CD4-positive, alpha-beta T cell treated with Interleukin-15 for 1 hour (primary cell): Measurements from ENCODE around the gene PTF1A.

Experiments used
- DNase-seq: peaks from one replicate; pipeline ENCODE4 v3.0.0-alpha.2; 2020

Gene PTF1A

GRCh38 chr10:23191764-23192711 is at the start of gene PTF1A:
PTF1A (plus strand) TSS chr10:23192312; CDS start chr10:23192531, 219 bp downstream.
- DNase-seq, result no peak

GRCh38 chr10:23146258-23146657 is 45.9 kb upstream of the PTF1A start:
- DNase-seq, result no peak

DNA sequence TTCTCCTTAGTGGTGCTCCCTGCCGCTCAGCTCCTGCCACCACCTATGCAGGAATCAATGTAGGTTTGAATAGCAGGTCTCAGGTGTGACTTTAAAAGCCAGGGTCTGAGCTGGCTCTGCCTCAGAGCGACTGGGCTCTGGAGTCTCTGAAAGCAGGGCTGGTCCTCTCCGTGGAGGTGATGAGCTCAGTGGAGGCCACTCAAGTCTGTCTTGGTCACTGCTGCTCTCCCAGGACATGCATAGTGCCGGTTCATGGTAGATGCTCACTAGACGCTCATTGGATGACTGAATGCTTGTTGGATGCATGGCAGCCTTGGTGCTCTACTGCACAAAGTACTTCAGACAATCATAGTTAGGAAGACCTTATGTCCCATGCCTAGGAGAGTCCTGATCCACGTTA is 45.1 kb upstream of the PTF1A start:
- DNase-seq, result no peak

- DNase-seq, result no peak
Observed at GRCh38 chr10:23148214-23148613, 43.9 kb upstream of the PTF1A start.

GRCh38 chr10:23150091-23150490 is 42.0 kb upstream of the PTF1A start:
- no peak for DNase-seq

GRCh38 chr10:23150610-23151009 is 41.5 kb upstream of the PTF1A start:
- DNase-seq, result no peak

DNA sequence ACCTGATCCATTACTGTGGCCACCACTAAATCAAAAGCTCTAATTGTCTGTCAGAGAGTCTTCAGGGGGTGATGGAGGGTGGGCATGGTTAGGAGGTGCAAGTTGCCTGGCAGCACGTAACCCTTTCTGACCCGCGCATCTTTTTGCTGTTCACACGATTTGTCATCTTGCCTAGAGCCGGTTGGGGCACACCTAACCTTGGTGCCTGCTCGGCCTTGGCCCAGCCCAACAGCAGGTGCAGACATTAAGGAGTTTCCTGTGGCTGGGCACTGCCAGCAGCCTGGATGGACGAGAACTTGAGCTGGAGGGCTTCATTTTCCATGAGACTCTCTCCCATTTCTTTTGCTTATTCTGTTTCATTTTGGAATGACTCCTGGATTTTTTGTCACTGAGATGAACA is 41.0 kb upstream of the PTF1A start:
- DNase-seq, result no peak

DNA sequence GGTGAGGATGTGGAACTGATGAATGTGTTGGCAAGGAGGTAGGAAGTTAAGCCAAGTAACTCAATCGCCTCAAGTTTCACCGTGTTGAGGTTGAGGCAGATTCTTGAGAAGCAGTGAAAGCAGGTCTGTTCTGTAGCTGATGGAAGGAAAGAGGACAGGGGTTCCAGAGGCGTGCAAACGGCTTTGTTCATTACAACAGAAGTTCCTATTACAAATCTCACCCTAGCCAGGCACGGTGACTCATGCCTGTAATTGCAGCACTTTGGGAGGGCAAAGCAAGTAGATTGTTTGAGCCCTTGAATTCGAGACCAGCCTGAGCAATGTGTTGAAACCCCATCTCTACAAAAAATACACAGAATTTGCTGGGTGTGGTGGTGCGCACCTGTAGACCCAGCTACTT is 36.9 kb upstream of the PTF1A start:
- DNase-seq, result no peak

DNA sequence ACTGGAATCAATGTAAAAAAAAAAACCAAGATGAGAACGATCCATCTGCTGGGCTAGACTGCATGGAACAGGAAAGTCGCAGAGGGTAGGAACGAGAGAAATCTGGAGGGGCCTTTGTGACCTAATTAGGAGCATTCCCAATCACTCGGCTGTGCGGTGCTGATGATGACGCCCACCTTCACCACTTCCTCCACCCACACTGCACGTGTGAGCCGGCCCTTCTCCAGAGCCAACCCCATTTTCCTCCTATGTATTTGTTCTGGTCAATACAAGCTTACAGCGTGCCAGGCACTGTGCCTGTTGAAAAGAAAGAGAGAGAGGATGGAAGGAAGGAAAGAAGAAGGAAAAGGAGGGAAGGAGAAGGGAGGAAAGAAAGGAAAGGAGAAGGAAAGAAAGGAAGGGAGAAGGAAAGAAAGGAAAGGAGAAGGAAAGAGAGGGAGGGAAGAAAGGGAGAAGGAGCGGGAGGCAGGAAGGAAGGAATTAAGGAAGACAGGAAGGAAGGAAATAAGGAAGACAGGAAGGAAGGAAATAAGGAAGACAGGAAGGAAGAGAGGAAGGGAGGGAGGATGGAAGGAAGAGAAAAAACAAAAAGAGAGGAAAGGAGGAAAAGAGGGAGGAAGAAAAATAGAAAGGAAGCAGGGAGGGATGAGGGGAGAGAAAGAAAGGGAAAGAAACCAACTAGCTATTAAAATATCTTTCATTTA is 35.5 kb upstream of the PTF1A start:
- DNase-seq, result no peak

DNA sequence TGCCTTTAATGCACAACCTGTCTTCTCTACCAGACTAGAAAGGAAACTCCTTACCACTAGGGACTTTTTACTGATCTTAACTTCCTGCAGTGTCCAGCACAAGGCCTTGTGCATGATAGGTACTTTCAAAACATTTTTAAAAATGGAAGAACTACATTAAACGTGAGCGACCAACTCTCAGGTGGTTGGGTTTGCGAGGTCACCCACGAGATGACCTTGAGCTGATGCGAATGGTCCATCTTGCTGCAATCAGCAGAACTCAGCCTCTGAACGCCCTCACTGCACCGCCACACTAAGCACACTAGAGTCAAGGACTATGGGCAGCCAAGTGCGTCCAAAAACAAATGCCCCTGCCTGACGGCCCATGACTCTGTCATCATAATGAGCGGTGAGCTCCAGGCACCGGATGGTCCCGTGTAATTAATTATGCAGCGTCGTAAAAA is 34.9 kb upstream of the PTF1A start:
- no peak for DNase-seq

DNA sequence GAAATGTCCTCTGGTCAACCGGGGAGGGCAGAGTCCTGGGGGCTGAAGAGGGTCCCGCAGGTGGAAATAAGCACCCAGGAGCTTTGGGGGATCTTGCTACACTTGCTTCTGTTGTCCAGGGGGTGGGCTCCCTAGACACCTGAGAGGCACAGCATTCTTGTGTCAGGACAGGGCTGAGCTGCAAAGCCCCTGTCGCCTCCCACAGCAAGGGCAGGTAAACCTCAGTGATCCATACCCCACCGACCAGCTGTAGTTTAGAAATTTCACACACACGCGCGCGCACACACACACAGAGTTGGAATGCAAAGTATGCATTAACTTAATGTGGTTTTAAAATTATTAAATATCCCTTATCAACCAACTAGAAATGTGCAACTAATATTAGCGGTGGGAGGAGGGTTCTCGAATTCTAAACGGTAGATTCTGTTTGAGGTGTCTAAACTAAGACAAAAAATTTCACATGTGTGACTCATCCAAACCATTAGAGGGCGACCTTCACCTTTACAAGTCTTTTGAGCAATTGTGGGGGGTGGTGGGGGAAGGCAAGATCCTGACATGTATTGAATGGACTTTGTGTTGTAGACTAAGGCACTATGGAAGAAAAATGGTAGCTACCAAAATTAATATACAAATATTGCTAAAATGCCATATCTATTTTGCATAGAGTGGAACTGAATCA is 34.3 kb upstream of the PTF1A start:
- DNase-seq, result no peak

DNA sequence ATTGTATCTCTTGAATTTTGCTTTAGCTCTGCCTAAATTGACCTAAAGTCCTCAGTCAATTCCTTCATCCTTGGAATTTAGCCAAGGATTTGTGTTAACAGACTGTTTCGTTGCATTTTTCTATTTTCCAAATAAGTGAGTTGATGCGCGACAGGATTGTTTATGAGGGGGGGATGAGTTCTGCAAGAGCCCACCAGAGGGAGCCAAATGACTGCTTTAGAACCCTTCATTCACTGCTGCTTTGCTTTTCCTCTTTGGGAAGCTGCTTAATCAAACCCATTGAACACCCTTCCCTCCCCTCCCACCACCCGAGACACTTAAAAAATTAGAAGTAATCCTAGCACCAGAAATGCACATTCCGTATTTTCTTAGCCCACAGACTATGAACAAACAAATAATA is 33.7 kb upstream of the PTF1A start:
- DNase-seq, result no peak

DNA sequence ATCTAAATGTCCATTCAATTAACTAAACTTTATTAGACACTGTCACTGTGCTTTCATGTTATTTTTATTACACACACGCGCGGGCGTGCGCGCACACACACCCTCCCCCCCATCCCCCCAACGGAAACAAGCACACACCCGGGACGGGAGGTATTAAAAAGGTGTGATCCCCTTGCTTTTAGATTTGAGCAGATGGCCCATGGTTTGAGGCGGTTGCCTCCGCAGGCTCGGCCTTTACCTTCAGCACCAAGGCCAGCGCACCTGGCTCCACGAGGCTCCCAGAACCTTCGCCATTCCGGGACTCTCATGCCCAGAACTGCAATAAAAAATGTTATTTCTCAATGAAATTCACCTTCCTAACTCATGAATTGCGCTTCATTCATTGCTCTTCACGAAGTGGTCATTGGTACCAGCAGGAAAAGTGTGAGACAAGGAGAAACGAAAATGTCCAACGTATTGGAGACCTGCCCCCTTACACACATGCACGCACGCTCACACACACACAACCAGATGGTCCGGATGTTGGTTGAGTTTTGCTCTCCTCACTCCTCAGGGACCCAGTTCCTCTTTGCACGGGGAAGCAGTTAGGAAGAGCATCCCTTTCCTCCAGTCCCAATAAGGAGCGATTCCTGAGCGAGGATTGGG is 20.8 kb upstream of the PTF1A start:
- no peak for DNase-seq

GRCh38 chr10:23172429-23173213 is 19.5 kb upstream of the PTF1A start:
- DNase-seq, result no peak

- DNase-seq, result no peak
Observed at GRCh38 chr10:23173214-23174073, 18.7 kb upstream of the PTF1A start.

- no peak for DNase-seq
Observed at GRCh38 chr10:23174074-23174976, 17.8 kb upstream of the PTF1A start.

GRCh38 chr10:23174977-23175512 is 17.1 kb upstream of the PTF1A start:
- DNase-seq, result no peak

DNA sequence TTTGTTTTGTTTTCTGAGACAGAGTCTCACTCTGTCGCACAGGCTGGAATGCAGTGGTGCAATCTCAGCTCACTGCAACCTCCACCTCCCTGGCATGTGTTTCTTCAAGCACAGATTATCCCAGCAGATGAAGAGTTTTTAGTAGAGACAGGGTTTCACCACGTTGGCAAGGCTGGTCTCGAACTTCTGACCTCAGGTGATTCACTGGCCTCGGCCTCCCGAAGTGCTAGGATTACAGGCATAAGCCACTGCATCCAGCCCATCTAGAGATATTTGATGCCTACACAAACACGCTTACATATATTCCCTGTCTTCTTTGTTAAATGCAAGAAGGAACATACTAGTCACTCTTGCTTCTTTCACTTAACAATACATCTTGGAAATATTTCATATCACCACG is 5.9 kb upstream of the PTF1A start:
- no peak for DNase-seq

DNA sequence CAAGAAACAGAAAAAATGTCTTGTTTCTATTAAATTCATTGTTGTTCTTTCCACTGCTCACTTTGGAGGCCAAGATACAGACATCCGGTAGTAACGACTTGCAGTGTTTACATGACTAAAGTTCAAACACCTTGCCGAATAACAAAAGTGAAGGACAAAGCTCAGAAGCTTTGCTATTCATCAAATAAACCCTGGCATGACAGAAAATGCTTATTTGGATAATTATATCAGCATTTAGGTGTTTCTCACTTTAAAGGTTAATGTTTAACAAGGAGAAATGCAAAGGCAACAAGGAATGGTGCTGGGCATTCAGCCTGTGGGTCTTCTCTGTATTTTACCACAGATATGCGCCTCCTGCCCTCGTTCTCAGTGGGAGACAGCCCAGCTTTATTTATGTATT is 5.4 kb upstream of the PTF1A start:
- no peak for DNase-seq

DNA sequence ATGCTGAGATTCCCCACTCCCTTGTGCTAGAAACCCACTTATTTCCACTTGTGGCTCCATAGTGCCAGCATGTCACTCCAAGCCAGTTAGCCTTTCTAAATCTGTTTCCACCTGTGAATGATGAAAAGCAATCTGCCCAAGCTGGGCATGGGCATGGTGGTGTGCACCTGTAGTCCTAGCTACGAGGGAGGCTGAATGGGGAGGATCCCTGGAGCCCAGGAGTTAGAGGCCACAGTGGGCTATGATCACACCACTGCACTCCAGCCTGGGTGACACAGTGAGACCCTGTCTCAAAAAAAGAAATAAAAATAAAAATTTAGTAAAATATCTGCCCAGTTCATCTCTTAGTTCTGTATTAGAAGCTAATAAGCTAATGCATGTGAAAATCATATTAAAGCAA is 5.0 kb upstream of the PTF1A start:
- no peak for DNase-seq
